ENCODE measurements around the gene ZBTB40.

GRCh38 chr1:22410928-22411495 is 40.6 kb upstream of the ZBTB40 start:
- TF ChIP-seq CTCF (IDR thresholded peaks at IDR 0.05): no peak
- TF ChIP-seq POLR2AphosphoS5 (IDR thresholded peaks at IDR 0.05): no peak

Measured in esophagus muscularis mucosa (tissue), 3 donors.